Suprapubic skin (tissue), 4 donors: ENCODE results near the gene E4F1. TPM values are rescaled to one million over a fixed set of nuclear protein-coding genes. Genes with fewer than 3 reads are reported as not detected.

Source experiments
- DNase-seq, 2 donors: peaks; one replicate each; pipeline ENCODE4 v3.0.0-alpha.2; 2019; ENCODE audit warnings: low spot score in 2 of 2
- H3K27ac ChIP-seq: fragments of 200-600 bp; sonication (generic); one replicate; pipeline ENCODE4 v1.5.1; 2019
- H3K27me3 ChIP-seq: fragments of 200-600 bp; sonication (generic); one replicate; pipeline ENCODE4 v1.5.1; 2019
- H3K36me3 ChIP-seq: fragments of 200-600 bp; sonication (generic); one replicate; pipeline ENCODE4 v1.5.1; 2019
- H3K4me1 ChIP-seq: fragments of 200-600 bp; sonication (generic); one replicate; pipeline ENCODE4 v1.5.1; 2019
- H3K4me3 ChIP-seq: fragments of 200-600 bp; sonication (generic); one replicate; pipeline ENCODE4 v1.5.1; 2019; ENCODE audit warnings: mild to moderate bottlenecking
- H3K9me3 ChIP-seq: fragments of 200-600 bp; sonication (generic); one replicate; pipeline ENCODE4 v1.5.1; 2019
- EP300 ChIP-seq: sonication (generic); formaldehyde crosslinking; IDR thresholded peaks from one replicate; pipeline ENCODE4 v1.6.1; 2017; ENCODE audit warnings: antibody characterized with exemption
- POLR2A ChIP-seq, 2 donors: fragments of 450-650 bp; IDR thresholded peaks; one replicate each; pipeline ENCODE4 v1.6.1; 2017; ENCODE audit warnings: antibody characterized with exemption in 2 of 2, mild to moderate bottlenecking in 2 of 2, moderate library complexity in 2 of 2
- POLR2AphosphoS5 ChIP-seq, 3 donors: sonication (generic); formaldehyde crosslinking; IDR thresholded peaks; one replicate each; pipeline ENCODE4 v1.6.1; 2017; ENCODE audit warnings: antibody characterized with exemption in 3 of 3
- WGBS: methylation state at CpG from one replicate; pipeline ENCODE4 v1.1.5; 2018; 5-methylcytosine and 5-hydroxymethylcytosine counted together
- total RNA-seq, 4 donors: library from RNA; depleted of rRNA; stranded (reverse); fragments of >200 nt; gene quantifications; one replicate each; pipeline ENCODE4 v1.1.0, GENCODE V29; 2016
- TF ChIP-seq, protein P1 (sequence below), 2 donors: fragments of 200-600 bp in 1 of 2; fragments of 450-650 bp in 1 of 2; sonication (generic) in 1 of 2; IDR thresholded peaks; one replicate each; pipeline ENCODE4 v1.5.1; 2016 to 2019; ENCODE audit warnings: antibody characterized with exemption in 2 of 2, mild to moderate bottlenecking in 1 of 2, moderate library complexity in 1 of 2

Gene E4F1
- total RNA-seq, 4 donors from 2014 or later: 42.1 to 79.3 (median 54.2) TPM

DNA sequence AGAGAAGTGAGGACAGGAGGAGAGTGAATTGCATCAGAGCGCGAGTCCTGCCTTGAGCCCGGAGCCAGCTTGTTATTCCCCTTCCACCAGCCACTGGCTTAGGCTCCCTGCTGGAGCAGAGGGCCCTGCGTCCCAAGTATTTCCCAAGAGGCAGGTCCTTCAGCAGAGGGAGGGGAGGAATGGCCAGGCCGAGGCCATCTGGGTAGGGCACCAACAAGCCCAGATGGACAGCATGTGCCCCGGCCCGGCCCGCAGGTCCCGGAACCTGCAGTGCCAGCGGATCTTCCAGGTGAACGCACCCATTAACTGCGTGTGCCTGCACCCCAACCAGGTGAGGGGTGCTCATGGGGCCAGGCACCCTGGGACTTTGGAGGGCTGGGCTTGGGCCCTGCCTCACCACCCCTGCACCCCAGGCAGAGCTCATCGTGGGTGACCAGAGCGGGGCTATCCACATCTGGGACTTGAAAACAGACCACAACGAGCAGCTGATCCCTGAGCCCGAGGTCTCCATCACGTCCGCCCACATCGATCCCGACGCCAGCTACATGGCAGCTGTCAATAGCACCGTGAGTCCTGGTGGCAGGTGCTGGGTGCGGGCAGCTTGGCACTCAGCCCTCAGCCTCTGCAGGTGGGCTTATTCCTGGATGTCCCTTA is 16.5 kb upstream of the E4F1 start:
- 92% methylated on average over 16 of the region's 23 CpGs for WGBS
- no peak for TF ChIP-seq POLR2AphosphoS5 (IDR thresholded peaks at IDR 0.05)
- TF ChIP-seq POLR2A (IDR thresholded peaks at IDR 0.05): no peak
- TF ChIP-seq, protein P1, sequence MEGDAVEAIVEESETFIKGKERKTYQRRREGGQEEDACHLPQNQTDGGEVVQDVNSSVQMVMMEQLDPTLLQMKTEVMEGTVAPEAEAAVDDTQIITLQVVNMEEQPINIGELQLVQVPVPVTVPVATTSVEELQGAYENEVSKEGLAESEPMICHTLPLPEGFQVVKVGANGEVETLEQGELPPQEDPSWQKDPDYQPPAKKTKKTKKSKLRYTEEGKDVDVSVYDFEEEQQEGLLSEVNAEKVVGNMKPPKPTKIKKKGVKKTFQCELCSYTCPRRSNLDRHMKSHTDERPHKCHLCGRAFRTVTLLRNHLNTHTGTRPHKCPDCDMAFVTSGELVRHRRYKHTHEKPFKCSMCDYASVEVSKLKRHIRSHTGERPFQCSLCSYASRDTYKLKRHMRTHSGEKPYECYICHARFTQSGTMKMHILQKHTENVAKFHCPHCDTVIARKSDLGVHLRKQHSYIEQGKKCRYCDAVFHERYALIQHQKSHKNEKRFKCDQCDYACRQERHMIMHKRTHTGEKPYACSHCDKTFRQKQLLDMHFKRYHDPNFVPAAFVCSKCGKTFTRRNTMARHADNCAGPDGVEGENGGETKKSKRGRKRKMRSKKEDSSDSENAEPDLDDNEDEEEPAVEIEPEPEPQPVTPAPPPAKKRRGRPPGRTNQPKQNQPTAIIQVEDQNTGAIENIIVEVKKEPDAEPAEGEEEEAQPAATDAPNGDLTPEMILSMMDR (IDR thresholded peaks at IDR 0.05): no peak
- no peak for TF ChIP-seq EP300
- Histone ChIP-seq H3K4me1 (peaks cover 22% of the 10 kb centered on the region), H3K36me3 (peaks cover 34% of the 10 kb centered on the region), H3K4me3 (no peak overlapping the region), H3K9me3 (no peaks in the 10 kb centered on the region), H3K27ac (no peak overlapping the region), H3K27me3 (no peaks in the 10 kb centered on the region)
- no peak for DNase-seq

DNA sequence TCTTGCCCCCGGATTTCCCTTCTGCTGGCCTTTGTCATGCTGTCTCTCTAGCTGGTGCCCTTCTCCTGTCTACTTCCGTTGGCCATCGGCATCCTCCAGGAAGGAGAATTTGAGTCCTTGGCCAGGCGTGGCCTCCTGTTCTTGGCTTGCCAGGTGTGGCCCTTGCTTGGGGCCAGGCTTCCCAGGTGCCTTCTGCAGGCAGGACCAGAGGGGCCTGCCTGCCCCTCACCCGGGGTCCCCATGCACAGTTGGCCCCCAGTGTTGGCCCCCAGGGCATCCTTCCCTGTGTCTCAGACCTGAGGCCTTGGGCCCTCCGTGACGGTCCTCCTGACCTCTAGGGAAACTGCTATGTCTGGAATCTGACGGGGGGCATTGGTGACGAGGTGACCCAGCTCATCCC is 15.5 kb upstream of the E4F1 start:
- Histone ChIP-seq H3K4me3 (no peak overlapping the region), H3K9me3 (no peaks in the 10 kb centered on the region), H3K36me3 (peaks cover 34% of the 10 kb centered on the region), H3K4me1 (peaks cover 32% of the 10 kb centered on the region), H3K27me3 (no peaks in the 10 kb centered on the region), H3K27ac (no peak overlapping the region)
- no peak for TF ChIP-seq POLR2AphosphoS5 (IDR thresholded peaks at IDR 0.05)
- no peak for TF ChIP-seq EP300
- no peak for TF ChIP-seq POLR2A (IDR thresholded peaks at IDR 0.05)
- TF ChIP-seq, protein P1 (IDR thresholded peaks at IDR 0.05): no peak
- 85% methylated on average over 5 of the region's 9 CpGs for WGBS
- DNase-seq: no peak

DNA sequence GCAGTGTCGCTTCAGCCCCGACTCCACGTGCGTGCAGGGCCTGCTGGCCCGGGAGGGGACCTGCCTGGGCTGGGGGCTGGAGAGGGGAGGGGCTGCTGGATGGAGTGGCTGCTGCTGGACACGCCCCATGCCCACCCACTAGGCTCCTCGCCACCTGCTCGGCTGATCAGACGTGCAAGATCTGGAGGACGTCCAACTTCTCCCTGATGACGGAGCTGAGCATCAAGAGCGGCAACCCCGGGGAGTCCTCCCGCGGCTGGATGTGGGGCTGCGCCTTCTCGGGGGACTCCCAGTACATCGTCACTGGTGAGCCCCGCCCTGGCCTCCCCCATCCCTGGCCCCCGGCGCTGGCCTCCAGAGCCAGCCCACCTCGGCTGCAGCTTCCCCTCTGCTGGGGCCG is 15.1 kb upstream of the E4F1 start:
- no peaks in the 10 kb centered on the region for H3K9me3 ChIP-seq
- no peaks in the 10 kb centered on the region for H3K27me3 ChIP-seq
- H3K4me1 ChIP-seq: peaks cover 36% of the 10 kb centered on the region
- 85% methylated on average over 11 of the region's 23 CpGs for WGBS
- no peak overlapping the region for H3K4me3 ChIP-seq
- TF ChIP-seq, protein P1 (IDR thresholded peaks at IDR 0.05): no peak
- TF ChIP-seq EP300: no peak
- no peak for TF ChIP-seq POLR2AphosphoS5 (IDR thresholded peaks at IDR 0.05)
- TF ChIP-seq POLR2A (IDR thresholded peaks at IDR 0.05): no peak
- no peak overlapping the region for H3K27ac ChIP-seq
- DNase-seq: no peak
- peaks cover 34% of the 10 kb centered on the region for H3K36me3 ChIP-seq

DNA sequence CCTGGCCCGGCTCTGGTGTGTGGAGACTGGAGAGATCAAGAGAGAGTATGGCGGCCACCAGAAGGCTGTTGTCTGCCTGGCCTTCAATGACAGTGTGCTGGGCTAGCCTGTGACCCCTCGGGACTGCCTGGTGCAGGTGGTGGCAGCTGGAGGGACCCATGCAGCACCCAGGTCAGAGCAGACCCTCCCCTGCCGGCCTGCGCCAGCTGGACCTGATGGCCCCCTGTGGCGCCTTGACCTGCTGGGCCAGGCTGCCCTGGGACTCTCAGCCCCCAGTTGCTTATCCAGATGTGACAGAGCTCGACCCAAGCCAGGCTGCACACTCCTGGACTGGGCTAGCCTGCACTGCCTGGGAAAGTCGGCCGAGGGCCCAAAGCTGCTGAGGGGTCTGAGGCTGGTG is 14.6 kb upstream of the E4F1 start:
- Histone ChIP-seq H3K36me3 (peaks cover 34% of the 10 kb centered on the region), H3K27ac (no peak overlapping the region), H3K4me1 (peaks cover 41% of the 10 kb centered on the region), H3K4me3 (no peak overlapping the region), H3K9me3 (no peaks in the 10 kb centered on the region), H3K27me3 (no peaks in the 10 kb centered on the region)
- DNase-seq: no peak
- no CpG with 5 or more reads among the region's 9 CpGs for WGBS
- TF ChIP-seq, protein P1 (IDR thresholded peaks at IDR 0.05): no peak
- TF ChIP-seq POLR2AphosphoS5 (IDR thresholded peaks at IDR 0.05): no peak
- no peak for TF ChIP-seq EP300
- TF ChIP-seq POLR2A (IDR thresholded peaks at IDR 0.05): no peak

DNA sequence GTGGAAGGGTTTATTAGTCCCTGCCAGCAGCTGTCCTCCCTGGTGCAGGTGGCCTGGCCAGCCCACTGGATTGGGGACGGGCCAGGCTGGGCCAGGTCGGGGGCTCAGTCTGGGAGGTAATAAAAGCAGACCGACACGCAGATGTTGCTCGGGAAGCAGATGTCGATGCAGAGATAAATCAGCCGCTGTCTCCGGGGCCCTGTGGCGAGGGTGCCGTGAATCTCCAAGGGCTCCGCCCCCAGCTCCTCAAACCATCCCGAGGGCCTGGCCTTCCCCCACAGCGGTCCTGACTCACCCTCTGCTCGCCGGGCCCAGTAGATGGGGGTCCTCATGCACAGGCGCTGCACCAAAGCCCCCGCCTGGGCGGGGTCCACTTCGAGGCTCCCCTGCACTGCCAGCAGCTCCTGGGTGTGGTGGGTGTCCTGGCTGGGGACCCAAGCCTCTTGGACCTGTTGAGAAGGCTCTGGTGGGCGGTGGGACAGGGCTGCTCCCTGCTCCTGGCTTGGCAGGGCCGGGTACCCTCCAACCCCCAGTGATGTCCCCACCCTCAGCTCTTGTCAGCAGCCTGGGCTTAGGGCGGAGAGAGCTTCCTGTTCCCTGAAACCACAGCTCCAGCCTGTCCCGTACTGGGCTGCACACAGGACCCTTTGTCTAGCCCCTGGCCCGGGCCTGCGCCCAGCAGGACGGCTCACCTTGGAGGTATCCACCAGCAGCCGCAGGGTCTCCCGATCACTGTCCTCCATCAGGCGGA is 14.0 kb upstream of the E4F1 start:
- Histone ChIP-seq H3K36me3 (peaks cover 34% of the 10 kb centered on the region), H3K9me3 (no peaks in the 10 kb centered on the region), H3K27ac (no peak overlapping the region), H3K4me3 (no peak overlapping the region), H3K27me3 (no peaks in the 10 kb centered on the region), H3K4me1 (peaks cover 48% of the 10 kb centered on the region)
- TF ChIP-seq POLR2A (IDR thresholded peaks at IDR 0.05): no peak
- TF ChIP-seq, protein P1 (IDR thresholded peaks at IDR 0.05): no peak
- no peak for TF ChIP-seq EP300
- TF ChIP-seq POLR2AphosphoS5 (IDR thresholded peaks at IDR 0.05): no peak
- WGBS: 80% methylated on average over 19 of the region's 29 CpGs
- no peak for DNase-seq
